HEK293 (cell line): ENCODE measurements around the gene CDCP1.

Experiments used
- CTCF ChIA-PET: fragments of 350-600 bp; formaldehyde crosslinking; extraction: SDS; loops from one replicate; lab custom pipeline; 2021; ENCODE audit warnings: antibody characterized with exemption; lab: Yijun Ruan, JAX
- POLR2A ChIA-PET: fragments of 300-600 bp; formaldehyde crosslinking; extraction: SDS; loops from one replicate; lab custom pipeline; 2020; ENCODE audit warnings: antibody characterized with exemption, inconsistent platforms; lab: Yijun Ruan, JAX
- H3K27ac ChIP-seq: fragments of 200-500 bp; sonication (Bioruptor generic); 2 replicates; pipeline ENCODE4 v1.5.1; 2014; ENCODE audit warnings: low read depth, low read length, control low read depth, inconsistent platforms; ENCODE audit errors: extremely low read depth
- H3K36me3 ChIP-seq, 2 experiments: fragments of 200-500 bp in 1 of 2; sonication (Bioruptor generic) in 1 of 2; 1 replicate in 1 of 2; 2 replicates in 1 of 2; pipeline ENCODE4 v1.5.1; 2014 to 2017; ENCODE audit warnings: inconsistent platforms in 2 of 2, low read length in 2 of 2; ENCODE audit not compliant: control insufficient read depth in 2 of 2, insufficient read depth in 1 of 2
- H3K4me1 ChIP-seq: fragments of 200-500 bp; sonication (Bioruptor generic); 2 replicates; pipeline ENCODE4 v1.5.1; 2014; ENCODE audit warnings: mild to moderate bottlenecking, low read length, inconsistent platforms; ENCODE audit not compliant: control insufficient read depth, insufficient read depth
- H3K4me3 ChIP-seq: 2 replicates; pipeline ENCODE4 v1.5.1; 2011; ENCODE audit warnings: low read depth, mild to moderate bottlenecking, control low read depth, low read length, moderate library complexity
- H3K9me3 ChIP-seq: fragments of 200-500 bp; sonication (Bioruptor generic); 2 replicates; pipeline ENCODE4 v1.5.1; 2014; ENCODE audit warnings: low read depth, low read length, inconsistent platforms; ENCODE audit not compliant: control insufficient read depth, insufficient read depth
- BCL11B ChIP-seq: fragments of 450-650 bp; formaldehyde crosslinking; IDR thresholded peaks from 2 replicates; pipeline ENCODE4 v1.5.1; 2016; ENCODE audit warnings: low read depth, missing biosample characterization, missing genetic modification characterization
- GFI1B ChIP-seq: fragments of 450-650 bp; formaldehyde crosslinking; IDR thresholded peaks from 2 replicates; pipeline ENCODE4 v1.5.1; 2016; ENCODE audit warnings: missing biosample characterization, missing genetic modification characterization
- IKZF3 ChIP-seq: fragments of 450-650 bp; IDR thresholded peaks from 2 replicates; pipeline ENCODE4 v1.5.0; 2018; ENCODE audit warnings: missing biosample characterization, mild to moderate bottlenecking, missing genetic modification characterization, moderate library complexity
- KLF9 ChIP-seq: fragments of 450-650 bp; formaldehyde crosslinking; IDR thresholded peaks from 2 replicates; pipeline ENCODE4 v1.5.1; 2016; ENCODE audit warnings: missing biosample characterization, missing genetic modification characterization, low read depth
- OSR2 ChIP-seq: fragments of 450-650 bp; formaldehyde crosslinking; IDR thresholded peaks from 2 replicates; pipeline ENCODE4 v1.5.1; 2016; ENCODE audit warnings: missing biosample characterization, missing genetic modification characterization
- ZBTB48 ChIP-seq: fragments of 450-650 bp; formaldehyde crosslinking; IDR thresholded peaks from 2 replicates; pipeline ENCODE4 v1.5.1; 2016; ENCODE audit warnings: missing biosample characterization, missing genetic modification characterization
- ZEB2 ChIP-seq: fragments of 450-650 bp; formaldehyde crosslinking; IDR thresholded peaks from 2 replicates; pipeline ENCODE4 v1.5.1; 2016; ENCODE audit warnings: missing biosample characterization, missing genetic modification characterization
- ZNF133 ChIP-seq: fragments of 450-650 bp; formaldehyde crosslinking; IDR thresholded peaks from 2 replicates; pipeline ENCODE4 v1.5.1; 2016; ENCODE audit warnings: missing biosample characterization, missing genetic modification characterization
- ZNF155 ChIP-seq: fragments of 450-650 bp; formaldehyde crosslinking; IDR thresholded peaks from 2 replicates; pipeline ENCODE4 v1.5.1; 2016; ENCODE audit warnings: missing biosample characterization, missing genetic modification characterization
- ZNF157 ChIP-seq: fragments of 450-650 bp; formaldehyde crosslinking; IDR thresholded peaks from 2 replicates; pipeline ENCODE4 v1.5.1; 2016; ENCODE audit warnings: missing biosample characterization, missing genetic modification characterization
- ZNF2 ChIP-seq: fragments of 450-650 bp; formaldehyde crosslinking; IDR thresholded peaks from 2 replicates; pipeline ENCODE4 v1.5.1; 2016; ENCODE audit warnings: missing biosample characterization, missing genetic modification characterization
- ZNF221 ChIP-seq: fragments of 450-650 bp; formaldehyde crosslinking; IDR thresholded peaks from 2 replicates; pipeline ENCODE4 v1.5.1; 2017; ENCODE audit warnings: missing biosample characterization, missing genetic modification characterization, borderline replicate concordance
- ZNF266 ChIP-seq: fragments of 450-650 bp; formaldehyde crosslinking; IDR thresholded peaks from 2 replicates; pipeline ENCODE4 v1.5.1; 2016; ENCODE audit warnings: missing biosample characterization, missing genetic modification characterization, low read depth
- ZNF48 ChIP-seq: fragments of 450-650 bp; formaldehyde crosslinking; IDR thresholded peaks from 2 replicates; pipeline ENCODE4 v1.5.1; 2016; ENCODE audit warnings: missing biosample characterization, missing genetic modification characterization
- ZNF544 ChIP-seq: fragments of 450-650 bp; formaldehyde crosslinking; IDR thresholded peaks from 2 replicates; pipeline ENCODE4 v1.5.0; 2017; ENCODE audit warnings: missing biosample characterization, missing genetic modification characterization
- ZNF560 ChIP-seq: fragments of 450-650 bp; formaldehyde crosslinking; IDR thresholded peaks from 2 replicates; pipeline ENCODE4 v1.5.1; 2017; ENCODE audit warnings: missing biosample characterization, missing genetic modification characterization, borderline replicate concordance
- ZNF830 ChIP-seq: fragments of 450-650 bp; IDR thresholded peaks from 2 replicates; pipeline ENCODE4 v1.5.0; 2018; ENCODE audit warnings: missing biosample characterization, missing genetic modification characterization, low read depth, mild to moderate bottlenecking, moderate library complexity
- TF ChIP-seq, protein P1 (sequence below): fragments of 450-650 bp; formaldehyde crosslinking; IDR thresholded peaks from 2 replicates; pipeline ENCODE4 v1.5.1; 2016; ENCODE audit warnings: missing biosample characterization, missing genetic modification characterization
- TF ChIP-seq, protein P2 (sequence below): fragments of 450-650 bp; formaldehyde crosslinking; IDR thresholded peaks from 2 replicates; pipeline ENCODE4 v1.5.1; 2016; ENCODE audit warnings: missing biosample characterization, missing genetic modification characterization
- TF ChIP-seq, protein P3 (sequence below): fragments of 450-650 bp; formaldehyde crosslinking; IDR thresholded peaks from 2 replicates; pipeline ENCODE4 v1.5.1; 2017; ENCODE audit warnings: missing biosample characterization, missing genetic modification characterization
- TF ChIP-seq, protein P4 (sequence below): fragments of 450-650 bp; formaldehyde crosslinking; IDR thresholded peaks from 2 replicates; pipeline ENCODE4 v1.5.1; 2016; ENCODE audit warnings: missing biosample characterization, missing genetic modification characterization
- TF ChIP-seq, protein P5 (sequence below): fragments of 450-650 bp; formaldehyde crosslinking; conservative IDR thresholded peaks from 2 replicates; pipeline ENCODE4 v1.5.1; 2016; ENCODE audit warnings: low read depth, missing biosample characterization, missing genetic modification characterization
- TF ChIP-seq, protein P6 (sequence below): fragments of 450-650 bp; formaldehyde crosslinking; IDR thresholded peaks from 2 replicates; pipeline ENCODE4 v1.5.1; 2016; ENCODE audit warnings: missing biosample characterization, missing genetic modification characterization

Gene CDCP1

DNA sequence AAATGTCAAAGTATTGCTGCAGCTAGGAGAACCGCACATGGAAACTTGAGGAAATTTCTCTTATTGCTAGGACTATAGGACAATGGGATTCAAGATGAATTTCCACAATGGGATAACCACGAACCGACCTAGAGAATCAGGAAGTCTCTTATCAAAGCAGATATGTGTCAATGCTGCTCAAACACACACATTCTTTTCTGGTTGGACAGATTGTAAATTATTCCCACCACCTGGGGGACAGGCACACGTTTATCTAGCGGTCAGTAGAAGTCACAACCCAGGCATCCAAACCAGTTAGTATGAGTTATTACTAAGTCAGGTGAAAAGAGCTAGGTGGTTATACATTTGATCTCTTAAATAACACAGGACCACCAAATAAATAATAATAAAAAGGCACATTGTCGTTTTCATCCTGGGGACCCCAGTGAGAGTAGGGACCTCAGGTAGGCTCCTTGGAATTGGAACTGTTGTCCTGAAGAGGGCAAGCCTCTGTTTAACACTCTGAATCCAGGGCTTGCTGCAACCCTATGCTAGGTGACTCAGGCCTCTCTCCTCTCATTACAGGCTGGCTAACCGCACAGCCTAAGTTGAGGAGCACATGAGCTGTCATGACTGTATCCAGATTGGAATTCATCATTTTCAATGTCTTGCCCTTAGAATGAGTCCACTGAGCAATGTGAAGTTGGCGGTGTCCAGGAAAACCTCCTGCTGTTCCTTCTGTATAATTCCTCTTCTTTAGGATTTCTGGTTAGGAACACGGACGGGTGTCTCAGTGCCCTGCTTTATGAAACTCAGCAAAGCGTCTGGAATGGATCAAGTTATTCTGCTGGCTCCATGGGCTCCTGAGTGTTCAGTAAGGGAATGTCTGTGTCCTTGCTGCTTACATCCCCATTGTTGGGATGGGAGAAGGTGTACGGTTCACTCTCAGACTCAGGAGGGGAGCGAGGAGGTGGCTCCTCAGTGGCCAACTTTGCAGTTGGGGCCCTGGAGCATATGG is 61.1 kb downstream of the CDCP1 start:
- Histone ChIP-seq H3K36me3 (no peaks in the 10 kb centered on the region), H3K27ac (no peak overlapping the region), H3K4me3 (no peak overlapping the region), H3K4me1 (no peaks in the 10 kb centered on the region), H3K9me3 (no peaks in the 10 kb centered on the region)
- TF ChIP-seq, protein P1, sequence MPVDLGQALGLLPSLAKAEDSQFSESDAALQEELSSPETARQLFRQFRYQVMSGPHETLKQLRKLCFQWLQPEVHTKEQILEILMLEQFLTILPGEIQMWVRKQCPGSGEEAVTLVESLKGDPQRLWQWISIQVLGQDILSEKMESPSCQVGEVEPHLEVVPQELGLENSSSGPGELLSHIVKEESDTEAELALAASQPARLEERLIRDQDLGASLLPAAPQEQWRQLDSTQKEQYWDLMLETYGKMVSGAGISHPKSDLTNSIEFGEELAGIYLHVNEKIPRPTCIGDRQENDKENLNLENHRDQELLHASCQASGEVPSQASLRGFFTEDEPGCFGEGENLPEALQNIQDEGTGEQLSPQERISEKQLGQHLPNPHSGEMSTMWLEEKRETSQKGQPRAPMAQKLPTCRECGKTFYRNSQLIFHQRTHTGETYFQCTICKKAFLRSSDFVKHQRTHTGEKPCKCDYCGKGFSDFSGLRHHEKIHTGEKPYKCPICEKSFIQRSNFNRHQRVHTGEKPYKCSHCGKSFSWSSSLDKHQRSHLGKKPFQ (tag by site-specific recombination): no peak
- TF ChIP-seq ZNF133 (tag by site-specific recombination) (no peak), OSR2 (tag by site-specific recombination) (no peak), ZNF157 (tag by site-specific recombination) (no peak), ZEB2 (tag by site-specific recombination) (no peak), IKZF3 (no peak), ZNF48 (no peak), ZNF221 (tag by site-specific recombination) (no peak), ZNF2 (no peak), ZNF830 (tag by site-specific recombination) (no peak)
- TF ChIP-seq, protein P2, sequence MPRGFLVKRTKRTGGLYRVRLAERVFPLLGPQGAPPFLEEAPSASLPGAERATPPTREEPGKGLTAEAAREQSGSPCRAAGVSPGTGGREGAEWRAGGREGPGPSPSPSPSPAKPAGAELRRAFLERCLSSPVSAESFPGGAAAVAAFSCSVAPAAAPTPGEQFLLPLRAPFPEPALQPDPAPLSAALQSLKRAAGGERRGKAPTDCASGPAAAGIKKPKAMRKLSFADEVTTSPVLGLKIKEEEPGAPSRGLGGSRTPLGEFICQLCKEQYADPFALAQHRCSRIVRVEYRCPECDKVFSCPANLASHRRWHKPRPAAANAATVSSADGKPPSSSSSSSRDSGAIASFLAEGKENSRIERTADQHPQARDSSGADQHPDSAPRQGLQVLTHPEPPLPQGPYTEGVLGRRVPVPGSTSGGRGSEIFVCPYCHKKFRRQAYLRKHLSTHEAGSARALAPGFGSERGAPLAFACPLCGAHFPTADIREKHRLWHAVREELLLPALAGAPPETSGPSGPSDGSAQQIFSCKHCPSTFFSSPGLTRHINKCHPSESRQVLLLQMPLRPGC (tag by site-specific recombination): no peak
- TF ChIP-seq, protein P3, sequence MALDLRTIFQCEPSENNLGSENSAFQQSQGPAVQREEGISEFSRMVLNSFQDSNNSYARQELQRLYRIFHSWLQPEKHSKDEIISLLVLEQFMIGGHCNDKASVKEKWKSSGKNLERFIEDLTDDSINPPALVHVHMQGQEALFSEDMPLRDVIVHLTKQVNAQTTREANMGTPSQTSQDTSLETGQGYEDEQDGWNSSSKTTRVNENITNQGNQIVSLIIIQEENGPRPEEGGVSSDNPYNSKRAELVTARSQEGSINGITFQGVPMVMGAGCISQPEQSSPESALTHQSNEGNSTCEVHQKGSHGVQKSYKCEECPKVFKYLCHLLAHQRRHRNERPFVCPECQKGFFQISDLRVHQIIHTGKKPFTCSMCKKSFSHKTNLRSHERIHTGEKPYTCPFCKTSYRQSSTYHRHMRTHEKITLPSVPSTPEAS: no peak
- TF ChIP-seq, all 188 proteins: peak for 0
- CTCF ChIA-PET: no interaction called here
- POLR2A ChIA-PET: no interaction called here

DNA sequence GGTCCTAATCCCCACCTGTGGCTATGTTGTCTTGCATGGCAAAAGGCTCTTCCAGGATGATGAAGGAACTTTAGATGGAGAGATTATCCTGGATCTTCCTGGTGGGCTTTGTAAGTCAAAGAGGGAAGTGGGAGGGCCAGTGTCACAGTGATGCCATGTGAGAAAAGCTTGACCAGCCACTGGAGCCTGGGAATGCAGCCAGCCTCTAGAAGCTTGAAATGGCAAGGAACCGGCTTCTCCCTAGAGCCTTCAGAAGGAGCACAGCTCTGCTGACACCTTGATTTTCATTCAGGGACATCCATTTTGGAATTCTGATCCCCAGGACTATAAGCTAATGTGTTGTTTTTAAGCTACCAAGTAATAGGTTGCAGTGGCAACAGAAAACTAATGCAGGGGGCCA is 61.8 kb downstream of the CDCP1 start:
- H3K4me1 ChIP-seq: no peaks in the 10 kb centered on the region
- H3K27ac ChIP-seq: no peak overlapping the region
- ChIA-PET POLR2A (no interaction called here), CTCF (no interaction called here)
- H3K4me3 ChIP-seq: no peak overlapping the region
- H3K9me3 ChIP-seq: no peaks in the 10 kb centered on the region
- no peaks in the 10 kb centered on the region for H3K36me3 ChIP-seq
- no peak for TF ChIP-seq GFI1B
- TF ChIP-seq, protein P4, sequence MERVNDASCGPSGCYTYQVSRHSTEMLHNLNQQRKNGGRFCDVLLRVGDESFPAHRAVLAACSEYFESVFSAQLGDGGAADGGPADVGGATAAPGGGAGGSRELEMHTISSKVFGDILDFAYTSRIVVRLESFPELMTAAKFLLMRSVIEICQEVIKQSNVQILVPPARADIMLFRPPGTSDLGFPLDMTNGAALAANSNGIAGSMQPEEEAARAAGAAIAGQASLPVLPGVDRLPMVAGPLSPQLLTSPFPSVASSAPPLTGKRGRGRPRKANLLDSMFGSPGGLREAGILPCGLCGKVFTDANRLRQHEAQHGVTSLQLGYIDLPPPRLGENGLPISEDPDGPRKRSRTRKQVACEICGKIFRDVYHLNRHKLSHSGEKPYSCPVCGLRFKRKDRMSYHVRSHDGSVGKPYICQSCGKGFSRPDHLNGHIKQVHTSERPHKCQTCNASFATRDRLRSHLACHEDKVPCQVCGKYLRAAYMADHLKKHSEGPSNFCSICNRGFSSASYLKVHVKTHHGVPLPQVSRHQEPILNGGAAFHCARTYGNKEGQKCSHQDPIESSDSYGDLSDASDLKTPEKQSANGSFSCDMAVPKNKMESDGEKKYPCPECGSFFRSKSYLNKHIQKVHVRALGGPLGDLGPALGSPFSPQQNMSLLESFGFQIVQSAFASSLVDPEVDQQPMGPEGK (tag by site-specific recombination): no peak
- TF ChIP-seq, protein P5, sequence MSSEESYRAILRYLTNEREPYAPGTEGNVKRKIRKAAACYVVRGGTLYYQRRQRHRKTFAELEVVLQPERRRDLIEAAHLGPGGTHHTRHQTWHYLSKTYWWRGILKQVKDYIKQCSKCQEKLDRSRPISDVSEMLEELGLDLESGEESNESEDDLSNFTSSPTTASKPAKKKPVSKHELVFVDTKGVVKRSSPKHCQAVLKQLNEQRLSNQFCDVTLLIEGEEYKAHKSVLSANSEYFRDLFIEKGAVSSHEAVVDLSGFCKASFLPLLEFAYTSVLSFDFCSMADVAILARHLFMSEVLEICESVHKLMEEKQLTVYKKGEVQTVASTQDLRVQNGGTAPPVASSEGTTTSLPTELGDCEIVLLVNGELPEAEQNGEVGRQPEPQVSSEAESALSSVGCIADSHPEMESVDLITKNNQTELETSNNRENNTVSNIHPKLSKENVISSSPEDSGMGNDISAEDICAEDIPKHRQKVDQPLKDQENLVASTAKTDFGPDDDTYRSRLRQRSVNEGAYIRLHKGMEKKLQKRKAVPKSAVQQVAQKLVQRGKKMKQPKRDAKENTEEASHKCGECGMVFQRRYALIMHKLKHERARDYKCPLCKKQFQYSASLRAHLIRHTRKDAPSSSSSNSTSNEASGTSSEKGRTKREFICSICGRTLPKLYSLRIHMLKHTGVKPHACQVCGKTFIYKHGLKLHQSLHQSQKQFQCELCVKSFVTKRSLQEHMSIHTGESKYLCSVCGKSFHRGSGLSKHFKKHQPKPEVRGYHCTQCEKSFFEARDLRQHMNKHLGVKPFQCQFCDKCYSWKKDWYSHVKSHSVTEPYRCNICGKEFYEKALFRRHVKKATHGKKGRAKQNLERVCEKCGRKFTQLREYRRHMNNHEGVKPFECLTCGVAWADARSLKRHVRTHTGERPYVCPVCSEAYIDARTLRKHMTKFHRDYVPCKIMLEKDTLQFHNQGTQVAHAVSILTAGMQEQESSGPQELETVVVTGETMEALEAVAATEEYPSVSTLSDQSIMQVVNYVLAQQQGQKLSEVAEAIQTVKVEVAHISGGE (tag by site-specific recombination): no peak
- TF ChIP-seq BCL11B (tag by site-specific recombination): no peak
- no peak for TF ChIP-seq ZNF266 (tag by site-specific recombination)
- TF ChIP-seq, protein P6, sequence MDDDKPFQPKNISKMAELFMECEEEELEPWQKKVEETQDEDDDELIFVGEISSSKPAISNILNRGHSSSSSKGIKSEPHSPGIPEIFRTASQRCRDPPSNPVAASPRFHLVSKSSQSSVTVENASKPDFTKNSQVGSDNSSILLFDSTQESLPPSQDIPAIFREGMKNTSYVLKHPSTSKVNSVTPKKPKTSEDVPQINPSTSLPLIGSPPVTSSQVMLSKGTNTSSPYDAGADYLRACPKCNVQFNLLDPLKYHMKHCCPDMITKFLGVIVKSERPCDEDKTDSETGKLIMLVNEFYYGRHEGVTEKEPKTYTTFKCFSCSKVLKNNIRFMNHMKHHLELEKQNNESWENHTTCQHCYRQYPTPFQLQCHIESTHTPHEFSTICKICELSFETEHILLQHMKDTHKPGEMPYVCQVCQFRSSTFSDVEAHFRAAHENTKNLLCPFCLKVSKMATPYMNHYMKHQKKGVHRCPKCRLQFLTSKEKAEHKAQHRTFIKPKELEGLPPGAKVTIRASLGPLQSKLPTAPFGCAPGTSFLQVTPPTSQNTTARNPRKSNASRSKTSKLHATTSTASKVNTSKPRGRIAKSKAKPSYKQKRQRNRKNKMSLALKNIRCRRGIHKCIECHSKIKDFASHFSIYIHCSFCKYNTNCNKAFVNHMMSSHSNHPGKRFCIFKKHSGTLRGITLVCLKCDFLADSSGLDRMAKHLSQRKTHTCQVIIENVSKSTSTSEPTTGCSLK: no peak
- TF ChIP-seq ZBTB48: no peak
- no peak for TF ChIP-seq ZNF560 (tag by site-specific recombination)
- no peak for TF ChIP-seq ZNF155
- TF ChIP-seq ZNF544 (tag by site-specific recombination): no peak
- TF ChIP-seq KLF9: no peak
